Activated CD4-positive, alpha-beta T cell treated with anti-CD3 and anti-CD28 coated beads, Interleukin-2, amount 50 U/mL, for 1 hour (primary cell): ENCODE data around the gene CASTOR2.
"Not testable (repeated sequence)": the region's sequence is repeated elsewhere in the genome, so short reads cannot be mapped to it uniquely, and the experiment has no call there.

Experiments
- DNase-seq: peaks from one replicate; pipeline ENCODE4 v3.0.0-alpha.2; 2020

The CASTOR2 gene

GRCh38 chr7:75055830-75056772, 91.6 kb downstream of the CASTOR2 start:
- no peak for DNase-seq

- DNase-seq = no peak
Observed at GRCh38 chr7:75058406-75058805, 93.9 kb downstream of the CASTOR2 start.

- DNase-seq = no peak
Observed at GRCh38 chr7:75064291-75064690, 99.8 kb downstream of the CASTOR2 start.

GRCh38 chr7:75064801-75065200, 100.3 kb downstream of the CASTOR2 start:
- no peak for DNase-seq

GRCh38 chr7:75066521-75066920, 102.0 kb downstream of the CASTOR2 start:
- DNase-seq = no peak

GRCh38 chr7:75072981-75073283, 108.4 kb downstream of the CASTOR2 start:
- DNase-seq = no peak

GRCh38 chr7:75074262-75074641, 109.7 kb downstream of the CASTOR2 start:
- not testable (repeated sequence) for DNase-seq
